GM21423 (cell line): ENCODE measurements around the gene TMEM42.
"Not testable (repeated sequence)": the region's sequence is repeated elsewhere in the genome, so short reads cannot be mapped to it uniquely, and the experiment has no call there.

ENCODE experiments used
- ATAC-seq: cut with Tn5 transposase; IDR thresholded peaks from one replicate; pipeline ENCODE4 v1.9.1; 2021; ENCODE audit warnings: mild to moderate bottlenecking, moderate library complexity; ENCODE audit not compliant: unreplicated experiment

Gene TMEM42

DNA sequence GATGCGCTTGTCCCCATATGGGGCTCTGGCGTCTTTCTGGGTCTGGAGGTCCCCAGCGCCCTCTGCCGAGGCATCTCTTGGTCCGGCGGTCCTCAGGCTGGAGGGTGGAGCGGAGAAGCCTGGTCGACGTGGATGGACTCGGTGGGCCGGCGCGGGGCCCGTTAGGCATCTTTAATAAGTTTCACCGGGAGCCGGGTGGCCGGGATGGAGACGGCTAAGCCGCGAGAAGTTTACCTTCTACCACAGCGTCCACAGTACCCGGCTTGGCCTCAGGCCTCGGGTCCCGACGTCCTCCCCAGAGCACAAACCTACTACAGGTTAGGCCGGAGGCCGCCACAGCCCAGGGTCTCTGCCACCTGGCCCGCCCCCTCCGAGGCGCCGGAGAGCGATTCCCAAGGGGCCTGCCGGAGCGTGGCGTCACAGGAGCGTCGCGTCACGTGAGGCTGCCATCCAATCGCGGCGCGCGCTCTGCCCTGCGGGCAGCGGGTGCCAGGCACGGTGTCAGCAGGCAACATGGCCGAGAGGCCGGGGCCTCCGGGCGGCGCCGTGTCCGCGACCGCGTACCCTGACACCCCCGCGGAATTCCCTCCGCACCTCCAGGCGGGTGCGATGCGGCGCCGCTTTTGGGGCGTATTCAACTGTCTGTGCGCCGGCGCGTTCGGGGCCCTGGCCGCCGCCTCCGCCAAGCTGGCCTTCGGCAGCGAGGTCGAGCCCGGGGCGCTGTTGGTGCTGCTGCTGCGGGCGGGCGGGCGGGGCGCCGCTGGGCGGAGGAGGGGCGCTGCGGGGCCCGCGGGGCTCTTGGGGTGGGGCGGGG lies at the start of gene TMEM42:
Gene TMEM42 (plus strand): TSS at position 501 of the 814 bp plus-strand sequence. CDS start 13 bp downstream, at position 514.
- peak; percentile 93 for ATAC-seq

DNA sequence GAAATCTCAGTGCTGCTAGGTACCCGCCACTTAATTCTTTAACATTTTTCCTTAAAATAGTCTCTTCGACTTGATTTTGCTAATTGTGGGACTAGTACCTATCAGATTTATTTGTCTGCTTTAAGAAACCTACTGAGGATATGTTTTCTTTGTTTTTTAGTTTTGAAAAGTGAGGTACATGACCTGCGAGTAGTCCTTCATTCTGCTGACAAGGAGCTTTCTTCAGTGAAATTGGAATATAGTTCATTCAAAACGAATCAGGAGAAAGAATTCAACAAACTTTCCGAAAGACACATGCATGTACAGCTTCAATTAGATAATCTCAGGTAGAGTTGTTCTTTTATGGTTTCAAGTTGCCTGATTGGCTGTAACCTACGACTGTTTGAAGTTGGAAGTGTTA lies 47.0 kb upstream of the TMEM42 start:
- ATAC-seq = no peak

DNA sequence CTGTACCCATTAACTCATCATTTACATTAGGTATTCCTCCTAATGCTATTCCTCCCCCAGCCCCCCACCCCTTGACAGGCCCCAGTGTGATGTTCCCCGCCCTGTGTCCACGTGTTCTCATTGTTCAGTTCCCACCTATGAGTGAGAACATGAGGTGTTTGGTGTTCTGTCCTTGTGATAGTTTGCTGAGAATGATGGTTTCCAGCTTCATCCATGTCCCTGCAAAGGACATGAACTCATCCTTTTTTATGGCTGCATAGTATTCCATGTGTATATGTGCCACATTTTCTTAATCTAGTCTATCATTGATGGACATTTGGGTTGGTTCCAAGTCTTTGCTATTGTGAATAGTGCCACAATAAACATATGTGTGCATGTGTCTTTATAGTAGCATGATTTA lies 45.4 kb upstream of the TMEM42 start:
- not testable (repeated sequence) for ATAC-seq

DNA sequence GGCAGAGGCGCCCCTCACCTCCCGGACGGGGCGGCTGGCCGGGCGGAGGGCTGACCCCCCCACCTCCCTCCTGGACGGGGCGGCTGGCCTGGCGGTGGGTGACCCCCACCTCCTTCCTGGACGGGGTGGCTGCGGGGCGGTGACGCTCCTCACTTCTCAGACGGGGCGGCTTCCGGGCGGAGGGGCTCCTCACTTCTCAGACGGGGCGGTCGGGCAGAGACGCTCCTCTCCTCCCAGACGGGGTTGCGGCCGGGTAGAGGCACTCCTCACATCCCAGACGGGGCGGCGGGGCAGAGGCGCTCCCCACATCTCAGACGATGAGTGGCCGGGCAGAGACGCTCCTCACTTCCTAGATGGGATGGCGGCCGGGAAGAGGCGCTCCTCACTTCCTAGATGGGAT lies 40.5 kb upstream of the TMEM42 start:
- ATAC-seq = not testable (repeated sequence)

DNA sequence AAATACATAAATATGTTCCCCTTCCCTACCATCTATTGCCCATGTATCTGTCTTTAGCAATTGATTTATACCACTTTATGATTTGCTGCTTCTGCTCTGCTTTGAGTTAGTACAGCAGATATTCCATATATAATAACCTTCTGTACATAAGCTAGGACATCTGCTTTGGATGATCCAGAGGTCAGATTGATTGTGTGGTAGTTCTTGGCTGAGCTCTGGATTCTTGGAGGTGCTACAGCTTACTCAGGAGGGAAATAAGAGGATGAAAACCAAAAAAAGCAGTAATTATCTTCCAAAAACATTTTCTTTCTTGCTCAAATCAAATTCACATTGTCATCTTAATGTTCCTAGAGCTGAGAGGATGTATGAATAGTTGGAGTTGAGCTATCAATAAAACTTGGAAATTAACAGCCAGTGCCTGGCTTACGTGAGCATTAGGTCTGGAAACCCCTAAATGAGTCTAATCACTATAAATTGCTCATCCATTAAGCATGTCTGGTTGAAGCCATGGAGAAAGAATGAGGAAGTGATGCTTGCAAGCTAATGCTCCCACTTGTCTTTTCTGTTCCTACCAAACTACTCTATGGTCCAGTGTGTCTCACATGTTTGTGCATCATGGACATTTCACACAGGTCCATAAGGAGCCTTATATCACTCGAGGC lies 36.3 kb upstream of the TMEM42 start:
- no peak for ATAC-seq

DNA sequence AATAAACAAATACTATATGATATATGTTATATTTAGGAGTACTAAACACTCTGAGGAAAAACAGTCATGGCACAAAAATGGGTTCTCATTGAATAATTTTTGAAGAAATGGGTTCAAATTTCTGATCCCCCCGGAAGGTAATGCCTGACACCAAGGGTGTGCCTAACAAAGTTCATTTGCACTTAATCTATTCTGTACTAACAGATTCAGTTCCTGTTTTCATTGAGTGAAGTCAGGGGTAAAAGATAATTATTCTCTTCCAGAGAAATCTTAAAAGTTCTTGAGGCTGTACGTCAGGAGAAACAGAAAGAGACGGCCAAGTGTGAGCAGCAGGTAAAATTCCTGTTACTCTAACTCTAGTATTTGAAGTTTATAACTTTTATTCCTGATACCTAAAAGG lies 34.5 kb upstream of the TMEM42 start:
- ATAC-seq = no peak

- no peak for ATAC-seq
Observed at GRCh38 chr3:44831232-44831631, 30.5 kb upstream of the TMEM42 start.

DNA sequence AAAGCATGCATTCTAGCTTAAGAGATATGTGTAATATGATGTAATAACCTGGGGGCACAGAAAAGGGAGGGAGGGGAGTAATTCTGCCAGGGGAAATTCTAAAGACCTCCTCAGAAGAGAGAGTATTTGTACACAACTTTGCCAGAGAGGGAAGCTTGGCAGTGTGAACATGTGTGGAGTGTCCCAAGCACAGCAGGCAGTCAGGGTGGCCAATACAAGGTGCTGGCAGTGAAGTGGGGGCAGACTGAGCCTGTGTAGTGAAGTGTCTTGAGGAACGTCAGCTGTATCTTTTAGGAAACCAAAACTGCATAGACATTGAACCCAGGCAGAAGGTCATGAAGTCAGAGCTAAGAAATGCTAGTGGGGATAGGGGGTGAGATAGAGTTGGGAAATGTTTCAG lies 29.7 kb upstream of the TMEM42 start:
- ATAC-seq = no peak

DNA sequence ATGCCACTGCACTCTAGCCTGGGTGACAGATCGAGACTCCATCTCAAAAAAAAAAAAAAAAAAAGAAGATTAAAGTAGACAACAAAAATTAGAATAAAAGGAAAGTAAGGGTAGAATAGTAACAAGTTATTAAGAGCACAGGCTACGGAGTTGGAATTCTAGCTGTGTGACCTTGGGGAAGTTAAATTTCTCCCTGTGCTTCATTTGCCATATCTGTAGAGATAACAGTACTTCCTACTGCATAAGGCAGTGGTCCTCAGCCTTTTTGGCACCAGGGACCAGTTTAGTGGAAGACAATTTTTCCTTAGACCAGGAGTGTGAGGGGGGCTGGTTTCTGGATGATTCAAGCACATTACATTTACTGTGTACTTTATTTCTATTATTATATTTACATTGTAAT lies 28.7 kb upstream of the TMEM42 start:
- no peak for ATAC-seq

DNA sequence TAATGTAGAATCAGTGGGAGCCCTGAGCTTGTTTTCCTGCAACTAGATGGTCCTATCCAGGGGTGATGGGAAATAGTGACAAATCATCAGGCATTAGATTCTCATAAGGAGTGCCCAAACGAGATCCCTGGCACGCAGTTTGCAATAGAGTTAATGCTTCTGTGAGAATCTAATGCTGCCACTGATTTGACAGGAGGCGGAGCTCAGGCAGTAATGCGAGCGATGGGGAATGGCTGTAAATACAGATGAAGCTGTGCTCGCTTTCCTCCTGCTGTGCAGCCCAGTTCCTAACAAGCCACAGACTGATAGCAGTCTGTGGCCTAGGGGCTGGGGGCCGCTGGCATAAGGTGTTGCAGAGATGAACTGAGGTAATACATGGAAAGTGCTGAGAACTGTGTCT lies 28.3 kb upstream of the TMEM42 start:
- ATAC-seq = no peak

DNA sequence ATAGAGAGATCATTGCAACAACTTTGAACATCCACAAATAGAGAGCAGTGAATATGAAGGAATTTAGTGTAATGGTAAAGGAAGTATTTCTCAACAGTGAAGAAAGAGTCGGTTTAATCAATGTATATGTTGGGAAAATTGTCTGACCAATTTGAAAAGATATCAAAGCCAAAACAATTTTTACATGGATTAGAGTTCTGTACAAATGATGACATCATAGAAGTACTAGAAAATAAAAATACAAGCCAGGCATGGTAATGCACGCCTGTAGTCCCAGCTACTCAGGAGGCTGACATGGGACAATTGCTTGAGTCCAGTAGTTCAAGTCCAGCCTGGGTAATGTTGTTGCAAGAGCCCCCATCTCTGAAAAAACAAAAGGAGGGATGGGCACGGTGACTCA lies 26.0 kb upstream of the TMEM42 start:
- no peak for ATAC-seq

GRCh38 chr3:44842376-44842775 lies 19.3 kb upstream of the TMEM42 start:
- no peak for ATAC-seq

- no peak for ATAC-seq
Observed at GRCh38 chr3:44845528-44846520, 15.9 kb upstream of the TMEM42 start.

DNA sequence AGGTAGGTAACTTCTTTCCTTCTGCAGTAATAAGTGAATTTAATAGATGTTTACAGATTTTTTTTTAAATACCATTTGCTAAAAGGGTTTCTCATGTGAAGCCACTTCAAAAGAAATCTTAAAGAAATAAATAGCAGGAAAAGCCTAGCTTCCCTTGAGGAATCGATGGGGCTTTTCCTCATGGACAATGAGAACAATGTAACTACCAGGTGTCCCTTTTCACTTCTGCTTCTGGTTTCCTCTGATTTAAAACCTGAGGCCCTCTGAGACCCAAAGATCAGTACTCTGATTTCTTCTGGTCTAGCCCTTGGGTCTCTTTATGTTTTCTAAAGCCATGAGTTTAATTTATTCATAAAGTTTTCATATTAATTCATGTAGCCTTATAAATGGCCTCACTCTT lies 13.1 kb upstream of the TMEM42 start:
- no peak for ATAC-seq

GRCh38 chr3:44856663-44857062 lies 5.0 kb upstream of the TMEM42 start:
- ATAC-seq = not testable (repeated sequence)

DNA sequence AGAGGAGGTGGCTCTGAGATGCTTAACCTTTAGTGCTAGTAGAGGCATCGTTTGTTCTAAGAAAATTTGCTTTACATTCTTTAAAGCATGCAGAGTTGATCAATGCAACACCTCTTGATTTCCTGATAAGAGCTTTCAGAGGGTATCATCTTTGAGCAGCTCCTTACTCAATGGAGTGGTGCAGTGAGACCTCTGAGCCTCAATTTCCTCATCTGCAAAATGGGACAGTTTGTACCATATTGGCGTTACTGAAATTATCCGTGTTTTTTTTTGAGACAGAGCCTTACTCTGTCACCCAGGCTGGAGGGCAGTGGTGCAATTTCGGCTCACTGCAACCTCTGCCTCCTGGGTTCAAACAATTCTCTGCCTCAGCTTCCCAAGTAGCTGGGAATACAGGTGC lies 1.6 kb upstream of the TMEM42 start:
- no peak for ATAC-seq

- ATAC-seq = peak; percentile 26
Observed at GRCh38 chr3:44862226-44862637, 520 bp downstream of the TMEM42 start.

- ATAC-seq = no peak
Observed at GRCh38 chr3:44865272-44866035, 3.7 kb downstream of the TMEM42 start.

- no peak for ATAC-seq
Observed at GRCh38 chr3:44867421-44868111, 5.9 kb downstream of the TMEM42 start.
